HepG2 (cell line): ENCODE results near the gene SPTB. TPM values are rescaled to one million over a fixed set of nuclear protein-coding genes. Genes with fewer than 3 reads are reported as not detected.

Experiments used
- EP300 ChIP-seq, 3 experiments: sonication (generic) in 1 of 3; formaldehyde crosslinking in 1 of 3; IDR thresholded peaks; 2 replicates each; pipeline versions ENCODE4 v1.5.1 to v1.6.1; 2011 to 2020; ENCODE audit warnings: low read depth in 2 of 3, low read length in 2 of 3, borderline replicate concordance in 1 of 3, improper control_type of control experiment in 1 of 3, mild to moderate bottlenecking in 1 of 3, missing genetic modification reagents in 1 of 3, moderate library complexity in 1 of 3
- HDAC2 ChIP-seq: sonication (generic); formaldehyde crosslinking; IDR thresholded peaks from 2 replicates; pipeline ENCODE4 v1.4.0; 2020; ENCODE audit warnings: missing genetic modification reagents
- ISL2 ChIP-seq: sonication (generic); formaldehyde crosslinking; IDR thresholded peaks from 2 replicates; pipeline ENCODE4 v1.5.0; 2020; ENCODE audit warnings: missing genetic modification reagents
- JDP2 ChIP-seq: sonication (generic); formaldehyde crosslinking; IDR thresholded peaks from 2 replicates; pipeline ENCODE4 v1.8.1; 2022; ENCODE audit warnings: missing genetic modification reagents, borderline replicate concordance
- KMT2A ChIP-seq: sonication (generic); formaldehyde crosslinking; IDR thresholded peaks from 2 replicates; pipeline ENCODE4 v1.4.0; 2020; ENCODE audit warnings: missing genetic modification reagents
- MAFG ChIP-seq: sonication (generic); formaldehyde crosslinking; IDR thresholded peaks from 2 replicates; pipeline ENCODE4 v1.5.1; 2020; ENCODE audit warnings: mild to moderate bottlenecking, missing genetic modification reagents
- PAX8 ChIP-seq: sonication (generic); formaldehyde crosslinking; IDR thresholded peaks from 2 replicates; pipeline ENCODE4 v1.8.0; 2022; ENCODE audit warnings: mild to moderate bottlenecking, missing genetic modification reagents, borderline replicate concordance
- PHF20 ChIP-seq: sonication (generic); formaldehyde crosslinking; IDR thresholded peaks from 2 replicates; pipeline ENCODE4 v1.5.0; 2020; ENCODE audit warnings: mild to moderate bottlenecking, missing genetic modification reagents
- PRPF4 ChIP-seq: fragments of 200-400 bp; formaldehyde crosslinking; IDR thresholded peaks from 2 replicates; pipeline ENCODE4 v1.6.1; 2016; ENCODE audit warnings: low read length, low read depth; ENCODE audit not compliant: poor library complexity, severe bottlenecking
- SMAD3 ChIP-seq: sonication (generic); formaldehyde crosslinking; IDR thresholded peaks from 2 replicates; pipeline ENCODE4 v1.4.0; 2020; ENCODE audit warnings: missing genetic modification reagents
- YY1 ChIP-seq: IDR thresholded peaks from 2 replicates; pipeline ENCODE4 v1.6.1; 2011; ENCODE audit warnings: low read length, low read depth, moderate library complexity, mild to moderate bottlenecking; ENCODE audit not compliant: insufficient read depth, insufficient replicate concordance
- ZKSCAN1 ChIP-seq: fragments of 150-350 bp; IDR thresholded peaks from 2 replicates; pipeline ENCODE4 v1.6.1; 2014; ENCODE audit warnings: low read length
- ZNF282 ChIP-seq: fragments of 450-650 bp; IDR thresholded peaks from 2 replicates; pipeline ENCODE4 v1.6.1; 2018; ENCODE audit not compliant: partially characterized antibody
- ZNF343 ChIP-seq: sonication (generic); formaldehyde crosslinking; IDR thresholded peaks from 2 replicates; pipeline ENCODE4 v1.4.0; 2020; ENCODE audit warnings: mild to moderate bottlenecking, missing genetic modification reagents
- ZNF431 ChIP-seq: sonication (generic); formaldehyde crosslinking; IDR thresholded peaks from 2 replicates; pipeline ENCODE4 v1.9.0; 2022; ENCODE audit warnings: missing genetic modification reagents, low read depth, mild to moderate bottlenecking, borderline replicate concordance
- ZNF552 ChIP-seq: sonication (generic); formaldehyde crosslinking; IDR thresholded peaks from 2 replicates; pipeline ENCODE4 v1.9.0; 2022; ENCODE audit warnings: missing genetic modification reagents, mild to moderate bottlenecking, borderline replicate concordance
- ZNF629 ChIP-seq: sonication (generic); formaldehyde crosslinking; conservative IDR thresholded peaks from 2 replicates; pipeline ENCODE4 v1.5.0; 2020; ENCODE audit warnings: missing genetic modification reagents
- ZNF841 ChIP-seq: sonication (generic); formaldehyde crosslinking; IDR thresholded peaks from 2 replicates; pipeline ENCODE4 v1.8.1; 2023; ENCODE audit warnings: missing genetic modification reagents, borderline replicate concordance
- ZNF891 ChIP-seq: sonication (generic); formaldehyde crosslinking; IDR thresholded peaks from 2 replicates; pipeline ENCODE4 v1.5.0; 2020; ENCODE audit warnings: mild to moderate bottlenecking, missing genetic modification reagents
- polyA plus RNA-seq, 8 experiments: library from polyadenylated mRNA; depleted of rRNA in 3 of 8; stranded (reverse) in 7 of 8; unstranded in 1 of 8; fragments of >200 nt; fragmentation: Illumina TruSeq in 4 of 8; extraction: Trizol in 4 of 8; gene quantifications; 2 replicates each; pipeline versions ENCODE4 v1.2.1 to v1.2.3, GENCODE V29; 2011 to 2016; ENCODE audit warnings: low read depth in 4 of 8, missing spikeins in 1 of 8, mixed read lengths in 1 of 8; ENCODE audit not compliant: insufficient read depth in 1 of 8
- total RNA-seq, 5 experiments: library from RNA; depleted of rRNA; stranded (reverse); fragments of >200 nt; fragmentation: Illumina TruSeq; extraction: Trizol; gene quantifications; 2 replicates each; pipeline ENCODE4 v1.2.3, GENCODE V29; 2016; ENCODE audit warnings: low read depth in 1 of 5
- TF ChIP-seq, protein P1 (sequence below): sonication (generic); formaldehyde crosslinking; IDR thresholded peaks from 2 replicates; pipeline ENCODE4 v1.5.0; 2020; ENCODE audit warnings: mild to moderate bottlenecking, missing genetic modification reagents, borderline replicate concordance
- TF ChIP-seq, protein P2 (sequence below): sonication (generic); formaldehyde crosslinking; IDR thresholded peaks from 2 replicates; pipeline ENCODE4 v1.4.0; 2020; ENCODE audit warnings: mild to moderate bottlenecking, missing genetic modification reagents, borderline replicate concordance
- TF ChIP-seq, protein P3 (sequence below): sonication (generic); formaldehyde crosslinking; IDR thresholded peaks from 2 replicates; pipeline ENCODE4 v1.4.0; 2020; ENCODE audit warnings: missing genetic modification reagents
- TF ChIP-seq, protein P4 (sequence below): sonication (generic); formaldehyde crosslinking; IDR thresholded peaks from 2 replicates; pipeline ENCODE4 v1.8.0; 2022; ENCODE audit warnings: missing genetic modification reagents, mild to moderate bottlenecking, moderate library complexity, borderline replicate concordance
- TF ChIP-seq, protein P5 (sequence below): sonication (generic); formaldehyde crosslinking; IDR thresholded peaks from 2 replicates; pipeline ENCODE4 v1.5.1; 2020; ENCODE audit warnings: missing genetic modification reagents, mild to moderate bottlenecking, borderline replicate concordance

The SPTB gene
- total and polyA plus RNA-seq, 2 of the 13 experiments (the other 11 are each of a cell fraction or from before 2014, with no cell fraction given): 0.01 to 0.02 TPM

DNA sequence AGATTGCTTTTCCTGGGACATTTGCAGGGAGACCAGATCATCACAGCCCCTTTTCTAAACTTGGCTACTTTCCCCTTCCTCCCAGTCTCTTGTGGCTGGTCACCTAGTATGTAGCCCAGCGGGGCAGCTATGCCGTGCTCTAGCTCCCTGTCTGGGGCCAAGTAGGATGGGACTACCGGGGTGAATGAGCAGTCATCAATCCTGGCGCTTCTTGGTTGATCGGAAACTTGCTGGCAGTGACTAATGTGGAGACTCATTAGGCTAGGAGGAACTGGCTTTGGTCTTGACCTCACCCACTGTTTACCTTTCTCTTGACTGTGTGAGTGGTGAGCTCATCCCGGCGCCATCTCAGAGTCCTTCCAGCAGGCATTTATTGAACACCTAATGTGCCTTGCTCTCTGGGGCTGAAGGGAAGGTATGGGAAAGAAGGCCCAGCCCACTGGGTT is 159.6 kb downstream of the SPTB start (continued):
- TF ChIP-seq EP300 (IDR thresholded peaks at IDR 0.05; ENCODE audit: low read depth in 2 of 2, low read length in 2 of 2): 0 out of 4 replicates have a peak, but pooled peaks of 1 of the 2 experiments have one; percentile 5
- no peak for TF ChIP-seq EP300 (CRISPR knock-in tag; IDR thresholded peaks at IDR 0.05; ENCODE audit: borderline replicate concordance)
- TF ChIP-seq JDP2 (CRISPR knock-in tag): no peak
- no peak for TF ChIP-seq SMAD3 (CRISPR knock-in tag)
- no peak for TF ChIP-seq ZNF282
- TF ChIP-seq, protein P1, sequence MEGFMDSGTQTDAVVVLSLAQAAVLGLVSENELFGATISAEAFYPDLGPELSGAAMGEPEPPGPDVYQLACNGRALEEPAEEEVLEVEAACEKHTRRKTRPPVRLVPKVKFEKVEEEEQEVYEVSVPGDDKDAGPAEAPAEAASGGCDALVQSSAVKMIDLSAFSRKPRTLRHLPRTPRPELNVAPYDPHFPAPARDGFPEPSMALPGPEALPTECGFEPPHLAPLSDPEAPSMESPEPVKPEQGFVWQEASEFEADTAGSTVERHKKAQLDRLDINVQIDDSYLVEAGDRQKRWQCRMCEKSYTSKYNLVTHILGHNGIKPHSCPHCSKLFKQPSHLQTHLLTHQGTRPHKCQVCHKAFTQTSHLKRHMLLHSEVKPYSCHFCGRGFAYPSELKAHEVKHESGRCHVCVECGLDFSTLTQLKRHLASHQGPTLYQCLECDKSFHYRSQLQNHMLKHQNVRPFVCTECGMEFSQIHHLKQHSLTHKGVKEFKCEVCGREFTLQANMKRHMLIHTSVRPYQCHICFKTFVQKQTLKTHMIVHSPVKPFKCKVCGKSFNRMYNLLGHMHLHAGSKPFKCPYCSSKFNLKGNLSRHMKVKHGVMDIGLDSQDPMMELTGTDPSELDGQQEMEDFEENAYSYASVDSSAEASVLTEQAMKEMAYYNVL (CRISPR knock-in tag): no peak
- no peak for TF ChIP-seq ZNF841 (CRISPR knock-in tag)
- TF ChIP-seq PAX8 (CRISPR knock-in tag): no peak
- no peak for TF ChIP-seq ZNF343 (CRISPR knock-in tag)
- TF ChIP-seq, protein P2, sequence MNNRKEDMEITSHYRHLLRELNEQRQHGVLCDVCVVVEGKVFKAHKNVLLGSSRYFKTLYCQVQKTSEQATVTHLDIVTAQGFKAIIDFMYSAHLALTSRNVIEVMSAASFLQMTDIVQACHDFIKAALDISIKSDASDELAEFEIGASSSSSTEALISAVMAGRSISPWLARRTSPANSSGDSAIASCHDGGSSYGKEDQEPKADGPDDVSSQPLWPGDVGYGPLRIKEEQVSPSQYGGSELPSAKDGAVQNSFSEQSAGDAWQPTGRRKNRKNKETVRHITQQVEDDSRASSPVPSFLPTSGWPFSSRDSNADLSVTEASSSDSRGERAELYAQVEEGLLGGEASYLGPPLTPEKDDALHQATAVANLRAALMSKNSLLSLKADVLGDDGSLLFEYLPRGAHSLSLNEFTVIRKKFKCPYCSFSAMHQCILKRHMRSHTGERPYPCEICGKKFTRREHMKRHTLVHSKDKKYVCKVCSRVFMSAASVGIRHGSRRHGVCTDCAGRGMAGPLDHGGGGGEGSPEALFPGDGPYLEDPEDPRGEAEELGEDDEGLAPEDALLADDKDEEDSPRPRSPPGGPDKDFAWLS (CRISPR knock-in tag): no peak
- no peak for TF ChIP-seq ZNF891 (CRISPR knock-in tag)
- peak; percentile 13 for TF ChIP-seq YY1
- TF ChIP-seq, protein P3, sequence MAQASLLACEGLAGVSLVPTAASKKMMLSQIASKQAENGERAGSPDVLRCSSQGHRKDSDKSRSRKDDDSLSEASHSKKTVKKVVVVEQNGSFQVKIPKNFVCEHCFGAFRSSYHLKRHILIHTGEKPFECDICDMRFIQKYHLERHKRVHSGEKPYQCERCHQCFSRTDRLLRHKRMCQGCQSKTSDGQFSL (CRISPR knock-in tag): no peak
- no peak for TF ChIP-seq PRPF4
- TF ChIP-seq ZKSCAN1: no peak
- no peak for TF ChIP-seq KMT2A (CRISPR knock-in tag)
- TF ChIP-seq, protein P4, sequence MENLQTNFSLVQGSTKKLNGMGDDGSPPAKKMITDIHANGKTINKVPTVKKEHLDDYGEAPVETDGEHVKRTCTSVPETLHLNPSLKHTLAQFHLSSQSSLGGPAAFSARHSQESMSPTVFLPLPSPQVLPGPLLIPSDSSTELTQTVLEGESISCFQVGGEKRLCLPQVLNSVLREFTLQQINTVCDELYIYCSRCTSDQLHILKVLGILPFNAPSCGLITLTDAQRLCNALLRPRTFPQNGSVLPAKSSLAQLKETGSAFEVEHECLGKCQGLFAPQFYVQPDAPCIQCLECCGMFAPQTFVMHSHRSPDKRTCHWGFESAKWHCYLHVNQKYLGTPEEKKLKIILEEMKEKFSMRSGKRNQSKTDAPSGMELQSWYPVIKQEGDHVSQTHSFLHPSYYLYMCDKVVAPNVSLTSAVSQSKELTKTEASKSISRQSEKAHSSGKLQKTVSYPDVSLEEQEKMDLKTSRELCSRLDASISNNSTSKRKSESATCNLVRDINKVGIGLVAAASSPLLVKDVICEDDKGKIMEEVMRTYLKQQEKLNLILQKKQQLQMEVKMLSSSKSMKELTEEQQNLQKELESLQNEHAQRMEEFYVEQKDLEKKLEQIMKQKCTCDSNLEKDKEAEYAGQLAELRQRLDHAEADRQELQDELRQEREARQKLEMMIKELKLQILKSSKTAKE (CRISPR knock-in tag): no peak
- TF ChIP-seq ZNF552 (CRISPR knock-in tag): no peak
- no peak for TF ChIP-seq MAFG (CRISPR knock-in tag)
- no peak for TF ChIP-seq ZNF629 (CRISPR knock-in tag)
- 0 out of 2 replicates have a peak, but pooled peaks have one; percentile 12 for TF ChIP-seq HDAC2 (CRISPR knock-in tag)
- TF ChIP-seq, protein P5, sequence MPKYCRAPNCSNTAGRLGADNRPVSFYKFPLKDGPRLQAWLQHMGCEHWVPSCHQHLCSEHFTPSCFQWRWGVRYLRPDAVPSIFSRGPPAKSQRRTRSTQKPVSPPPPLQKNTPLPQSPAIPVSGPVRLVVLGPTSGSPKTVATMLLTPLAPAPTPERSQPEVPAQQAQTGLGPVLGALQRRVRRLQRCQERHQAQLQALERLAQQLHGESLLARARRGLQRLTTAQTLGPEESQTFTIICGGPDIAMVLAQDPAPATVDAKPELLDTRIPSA: no peak
- no peak for TF ChIP-seq PHF20 (CRISPR knock-in tag)
- TF ChIP-seq ZNF431 (CRISPR knock-in tag): no peak
- no peak for TF ChIP-seq ISL2 (CRISPR knock-in tag)
